Keratinocyte (primary cell): ENCODE measurements around the gene MTA1. TPM values are rescaled to one million over a fixed set of nuclear protein-coding genes. Genes with fewer than 3 reads are reported as not detected.

Experiments used
- DNase-seq: peaks from one replicate; pipeline ENCODE4 v3.0.0-alpha.2; 2011; ENCODE audit warnings: low read depth, missing footprints, low spot score
- FAIRE-seq: peaks from 2 replicates; lab custom pipeline; 2011; peaks lifted over from hg19 to GRCh38; lab: Jason Lieb, UNC
- H2AFZ ChIP-seq: 2 replicates; pipeline ENCODE4 v1.6.0; 2012; ENCODE audit warnings: low read length, control low read depth, inconsistent platforms; ENCODE audit not compliant: control insufficient read depth
- H3K27ac ChIP-seq: 2 replicates; pipeline ENCODE4 v1.5.1; 2011; ENCODE audit warnings: low read length; ENCODE audit not compliant: control insufficient read depth, insufficient read depth
- H3K27me3 ChIP-seq: 3 replicates; pipeline ENCODE4 v1.6.0; 2011; ENCODE audit warnings: low read length; ENCODE audit not compliant: control insufficient read depth, insufficient read depth; ENCODE audit errors: extremely low read depth
- H3K36me3 ChIP-seq, 2 experiments: 2 replicates in 1 of 2; 3 replicates in 1 of 2; pipeline ENCODE4 v1.5.1; 2011; ENCODE audit warnings: low read length in 2 of 2, mild to moderate bottlenecking in 1 of 2; ENCODE audit not compliant: control insufficient read depth in 2 of 2, insufficient read depth in 2 of 2; ENCODE audit errors: extremely low read depth in 1 of 2
- H3K4me1 ChIP-seq: 3 replicates; pipeline ENCODE4 v1.5.1; 2011; ENCODE audit warnings: low read length; ENCODE audit not compliant: control insufficient read depth, insufficient read depth; ENCODE audit errors: extremely low read depth
- H3K4me2 ChIP-seq: 3 replicates; pipeline ENCODE4 v1.6.0; 2011; ENCODE audit warnings: low read depth, low read length; ENCODE audit not compliant: control insufficient read depth, insufficient read depth; ENCODE audit errors: extremely low read depth
- H3K4me3 ChIP-seq, 3 experiments: fragments of 200-600 bp in 1 of 3; sonication (generic) in 1 of 3; 2 replicates in 2 of 3; 3 replicates in 1 of 3; pipeline ENCODE4 v1.5.1; 2011 to 2016; ENCODE audit warnings: low read length in 3 of 3, mild to moderate bottlenecking in 3 of 3, control low read depth in 2 of 3, inconsistent platforms in 1 of 3, low read depth in 1 of 3, mixed read lengths in 1 of 3, mixed run types in 1 of 3, moderate library complexity in 1 of 3; ENCODE audit not compliant: control insufficient read depth in 2 of 3, insufficient read depth in 2 of 3; ENCODE audit errors: extremely low read depth in 1 of 3
- H3K79me2 ChIP-seq: 2 replicates; pipeline ENCODE4 v1.6.0; 2012; ENCODE audit warnings: low read length; ENCODE audit not compliant: control insufficient read depth, insufficient read depth
- H3K9ac ChIP-seq: 3 replicates; pipeline ENCODE4 v1.6.0; 2011; ENCODE audit warnings: low read length; ENCODE audit not compliant: control insufficient read depth, insufficient read depth; ENCODE audit errors: extremely low read depth
- H3K9me1 ChIP-seq: 3 replicates; pipeline ENCODE4 v1.6.0; 2011; ENCODE audit warnings: low read length; ENCODE audit not compliant: control insufficient read depth, insufficient read depth; ENCODE audit errors: extremely low read depth
- H3K9me3 ChIP-seq: 2 replicates; pipeline ENCODE4 v1.5.1; 2012; ENCODE audit warnings: low read depth, low read length; ENCODE audit not compliant: control insufficient read depth
- H4K20me1 ChIP-seq: 3 replicates; pipeline ENCODE4 v1.6.0; 2011; ENCODE audit warnings: low read length; ENCODE audit not compliant: control insufficient read depth, insufficient read depth; ENCODE audit errors: extremely low read depth
- EZH2 ChIP-seq: IDR thresholded peaks from one replicate; pipeline ENCODE4 v1.6.1; 2012; ENCODE audit warnings: inconsistent platforms, mild to moderate bottlenecking, low read length, moderate library complexity
- dilution Hi-C: fragments of 300-500 bp; cut with MboI; formaldehyde crosslinking; loops from one replicate; pipeline ENCODE4 v1.7.0; 2020; ENCODE audit warnings: low sequenced_read_pairs; ENCODE audit not compliant: extremely low pct_ligation_motif_present
- polyA plus RNA-seq, 5 experiments: library from polyadenylated mRNA; depleted of rRNA in 3 of 5; stranded (reverse) in 3 of 5; stranded (forward) in 1 of 5; unstranded in 1 of 5; fragments of >200 nt; gene quantifications; 1 replicate in 1 of 5; 2 replicates in 3 of 5; 3 replicates in 1 of 5; pipeline versions ENCODE4 v1.2.1 to v1.2.3, GENCODE V29; 2011 to 2012; ENCODE audit warnings: missing spikeins in 2 of 5, low read depth in 1 of 5, low replicate concordance in 1 of 5
- TF ChIP-seq, protein P1 (sequence below), 3 experiments: IDR thresholded peaks in 1 of 3; conservative IDR thresholded peaks in 1 of 3; optimal IDR thresholded peaks in 1 of 3; 2 replicates in 2 of 3; 3 replicates in 1 of 3; pipeline versions ENCODE3 to v1.5.1; 2011; ENCODE audit warnings: low read length in 3 of 3, mild to moderate bottlenecking in 3 of 3, moderate library complexity in 2 of 3, control low read depth in 1 of 3, inconsistent platforms in 1 of 3; ENCODE audit not compliant: insufficient read depth in 2 of 3; ENCODE audit errors: extremely low read depth in 1 of 3

MTA1 gene
- polyA plus RNA-seq, 1 donor (not counting 4 experiments of a cell fraction or from before 2014, with no cell fraction given) = 33.6 TPM

DNA sequence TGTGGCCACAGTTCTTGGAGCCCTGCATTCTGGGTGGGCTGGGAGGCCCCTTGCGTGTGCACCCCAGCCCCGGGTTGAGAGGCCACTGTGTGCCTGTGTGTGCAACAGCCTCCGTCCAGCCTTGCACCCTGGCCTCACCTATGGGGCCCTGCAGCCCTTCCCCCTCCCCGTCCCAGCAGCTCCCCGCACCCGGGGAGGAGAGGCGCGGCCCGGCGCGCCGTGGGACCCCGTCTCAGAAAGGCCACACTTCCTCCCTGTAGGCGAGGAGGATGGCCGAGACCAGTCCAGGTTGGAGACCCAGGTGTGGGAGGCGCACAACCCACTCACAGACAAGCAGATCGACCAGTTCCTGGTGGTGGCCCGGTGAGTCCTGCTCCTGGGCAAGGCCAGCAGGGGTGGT lies 38.4 kb downstream of the MTA1 start:
- no peaks in the 10 kb centered on the region for H3K9me3 ChIP-seq
- DNase-seq (no peak), FAIRE-seq (no peak)
- H3K4me2 ChIP-seq = no peak overlapping the region
- H3K79me2 ChIP-seq = no peaks in the 10 kb centered on the region
- H3K4me1 ChIP-seq = no peaks in the 10 kb centered on the region
- peaks cover 10 to 35% of the 10 kb centered on the region in 2 experiments for H3K36me3 ChIP-seq
- no peak overlapping the region for H3K27ac ChIP-seq
- H4K20me1 ChIP-seq = no peaks in the 10 kb centered on the region
- H3K27me3 ChIP-seq = no peaks in the 10 kb centered on the region
- H2AFZ ChIP-seq = no peak overlapping the region
- no peak overlapping the region for H3K4me3 ChIP-seq
- TF ChIP-seq, protein P1, sequence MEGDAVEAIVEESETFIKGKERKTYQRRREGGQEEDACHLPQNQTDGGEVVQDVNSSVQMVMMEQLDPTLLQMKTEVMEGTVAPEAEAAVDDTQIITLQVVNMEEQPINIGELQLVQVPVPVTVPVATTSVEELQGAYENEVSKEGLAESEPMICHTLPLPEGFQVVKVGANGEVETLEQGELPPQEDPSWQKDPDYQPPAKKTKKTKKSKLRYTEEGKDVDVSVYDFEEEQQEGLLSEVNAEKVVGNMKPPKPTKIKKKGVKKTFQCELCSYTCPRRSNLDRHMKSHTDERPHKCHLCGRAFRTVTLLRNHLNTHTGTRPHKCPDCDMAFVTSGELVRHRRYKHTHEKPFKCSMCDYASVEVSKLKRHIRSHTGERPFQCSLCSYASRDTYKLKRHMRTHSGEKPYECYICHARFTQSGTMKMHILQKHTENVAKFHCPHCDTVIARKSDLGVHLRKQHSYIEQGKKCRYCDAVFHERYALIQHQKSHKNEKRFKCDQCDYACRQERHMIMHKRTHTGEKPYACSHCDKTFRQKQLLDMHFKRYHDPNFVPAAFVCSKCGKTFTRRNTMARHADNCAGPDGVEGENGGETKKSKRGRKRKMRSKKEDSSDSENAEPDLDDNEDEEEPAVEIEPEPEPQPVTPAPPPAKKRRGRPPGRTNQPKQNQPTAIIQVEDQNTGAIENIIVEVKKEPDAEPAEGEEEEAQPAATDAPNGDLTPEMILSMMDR (optimal IDR thresholded peaks at IDR 0.05 in 1 of 3, IDR thresholded peaks at IDR 0.05 in 1 of 3, conservative IDR thresholded peaks at IDR 0.05 in 1 of 3; ENCODE audit: extremely low read depth in 1 of 3, insufficient read depth in 2 of 3, low read length in 3 of 3) = no peak
- no peak for TF ChIP-seq EZH2
- no peaks in the 10 kb centered on the region for H3K9me1 ChIP-seq
- no peak overlapping the region for H3K9ac ChIP-seq
- dilution Hi-C loops = no loop called here

DNA sequence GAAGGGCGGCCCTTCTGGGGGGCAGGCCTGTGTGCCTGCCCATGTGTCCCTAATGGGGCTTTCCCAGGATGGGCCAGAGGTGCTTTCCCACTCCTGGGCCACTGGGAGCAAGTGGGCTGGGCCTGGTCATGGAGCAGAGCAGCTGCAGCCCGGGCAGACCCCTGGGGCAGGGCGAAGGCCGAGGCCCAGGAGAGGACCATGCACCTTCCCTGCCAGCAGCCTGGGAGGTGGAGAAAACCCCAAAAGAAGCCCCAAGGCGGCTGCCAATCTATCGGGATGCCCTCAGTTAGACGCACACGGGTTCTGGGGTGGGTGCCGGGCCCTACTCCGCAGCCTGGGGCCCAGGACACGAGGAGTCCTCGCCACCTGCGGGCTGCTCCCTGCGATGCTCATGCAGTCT lies 38.9 kb downstream of the MTA1 start:
- Histone ChIP-seq H2AFZ (no peak overlapping the region), H3K9me1 (no peaks in the 10 kb centered on the region), H3K27me3 (no peaks in the 10 kb centered on the region), H3K36me3 (peaks cover 10 to 34% of the 10 kb centered on the region in 2 experiments), H3K9ac (no peak overlapping the region), H3K4me2 (no peak overlapping the region), H3K79me2 (no peaks in the 10 kb centered on the region), H3K4me3 (no peak overlapping the region), H3K9me3 (no peaks in the 10 kb centered on the region), H3K27ac (no peak overlapping the region), H3K4me1 (no peaks in the 10 kb centered on the region), H4K20me1 (no peaks in the 10 kb centered on the region)
- TF ChIP-seq, protein P1 (optimal IDR thresholded peaks at IDR 0.05 in 1 of 3, IDR thresholded peaks at IDR 0.05 in 1 of 3, conservative IDR thresholded peaks at IDR 0.05 in 1 of 3; ENCODE audit: extremely low read depth in 1 of 3, insufficient read depth in 2 of 3, low read length in 3 of 3) = no peak
- TF ChIP-seq EZH2 = no peak
- dilution Hi-C loops = no loop called here
- no peak for FAIRE-seq
- DNase-seq = no peak
